H1 (cell line): ENCODE results near the gene CALR. TPM values are rescaled to one million over a fixed set of nuclear protein-coding genes. Genes with fewer than 3 reads are reported as not detected.
A peak's percentile ranks its signal among the peaks of the same experiment; 100 is the strongest.

Experiments
- CHD1 ChIP-seq: IDR thresholded peaks from 2 replicates; pipeline ENCODE4 v1.6.1; 2012; ENCODE audit warnings: low read depth, low read length, improper control_type of control experiment
- CREB1 ChIP-seq: IDR thresholded peaks from 2 replicates; pipeline ENCODE4 v1.6.1; 2012; ENCODE audit warnings: inconsistent platforms
- EGR1 ChIP-seq: IDR thresholded peaks from 2 replicates; pipeline ENCODE4 v1.6.1; 2011; ENCODE audit warnings: low read depth, low read length, borderline replicate concordance
- FOSL1 ChIP-seq: IDR thresholded peaks from 2 replicates; pipeline ENCODE4 v1.6.1; 2011; ENCODE audit warnings: mild to moderate bottlenecking, low read depth, low read length, moderate library complexity; ENCODE audit not compliant: insufficient read depth
- GABPA ChIP-seq: IDR thresholded peaks from 2 replicates; pipeline ENCODE4 v1.6.1; 2011; ENCODE audit warnings: mild to moderate bottlenecking, low read length, moderate library complexity, borderline replicate concordance; ENCODE audit not compliant: insufficient read depth
- HDAC6 ChIP-seq: IDR thresholded peaks from one replicate; pipeline ENCODE4 v1.7.1; 2012; ENCODE audit warnings: low read depth, mild to moderate bottlenecking, inconsistent platforms, low read length, moderate library complexity
- JUND ChIP-seq: IDR thresholded peaks from 2 replicates; pipeline ENCODE4 v1.6.1; 2011; ENCODE audit warnings: mild to moderate bottlenecking, improper control_type of control experiment, low read length
- KDM4A ChIP-seq: IDR thresholded peaks from one replicate; pipeline ENCODE4 v1.7.1; 2012; ENCODE audit warnings: low read depth, mild to moderate bottlenecking, moderate library complexity, low read length, inconsistent platforms; ENCODE audit not compliant: severe bottlenecking
- NRF1 ChIP-seq: IDR thresholded peaks from 2 replicates; pipeline ENCODE4 v1.6.1; 2011; ENCODE audit warnings: mild to moderate bottlenecking, low read depth, low read length, improper control_type of control experiment
- RAD21 ChIP-seq, 2 experiments: IDR thresholded peaks in 1 of 2; conservative IDR thresholded peaks in 1 of 2; 2 replicates each; pipeline ENCODE4 v1.6.1; 2011; ENCODE audit warnings: low read depth in 2 of 2, low read length in 2 of 2, improper control_type of control experiment in 1 of 2, inconsistent platforms in 1 of 2, mild to moderate bottlenecking in 1 of 2, moderate library complexity in 1 of 2
- TEAD4 ChIP-seq: IDR thresholded peaks from 2 replicates; pipeline ENCODE4 v1.6.1; 2012; ENCODE audit warnings: low read depth, low read length, inconsistent platforms, mixed read lengths
- YY1 ChIP-seq: IDR thresholded peaks from 2 replicates; pipeline ENCODE4 v1.6.1; 2011; ENCODE audit warnings: low read depth, mild to moderate bottlenecking, low read length
- polyA plus RNA-seq, 7 experiments: library from polyadenylated mRNA; depleted of rRNA in 3 of 7; stranded (reverse) in 5 of 7; unstranded in 2 of 7; fragments of >200 nt in 5 of 7; fragments of 200-250 nt in 2 of 7; gene quantifications; 1 replicate in 5 of 7; 2 replicates in 1 of 7; 4 replicates in 1 of 7; pipeline versions ENCODE4 v1.2.1 to v1.2.3, GENCODE V29; 2011 to 2013; ENCODE audit warnings: missing spikeins in 2 of 7, mixed read lengths in 2 of 7
- total RNA-seq: library from RNA; stranded (reverse); fragmentation: NEBNext Ultra II Directional; extraction: Animal tissue kit (Norgen Biotek cat#: 25700); gene quantifications from 2 replicates; pipeline ENCODE4 v1.2.1, GENCODE V29; 2021
- TF ChIP-seq, protein P1 (sequence below): IDR thresholded peaks from 2 replicates; pipeline ENCODE4 v1.6.1; 2012; ENCODE audit warnings: low read length, inconsistent platforms

The CALR gene
- total and polyA plus RNA-seq, 2 of the 8 experiments (the other 6 are each of a cell fraction or from before 2014, with no cell fraction given) = 591 to 1,155 TPM

DNA sequence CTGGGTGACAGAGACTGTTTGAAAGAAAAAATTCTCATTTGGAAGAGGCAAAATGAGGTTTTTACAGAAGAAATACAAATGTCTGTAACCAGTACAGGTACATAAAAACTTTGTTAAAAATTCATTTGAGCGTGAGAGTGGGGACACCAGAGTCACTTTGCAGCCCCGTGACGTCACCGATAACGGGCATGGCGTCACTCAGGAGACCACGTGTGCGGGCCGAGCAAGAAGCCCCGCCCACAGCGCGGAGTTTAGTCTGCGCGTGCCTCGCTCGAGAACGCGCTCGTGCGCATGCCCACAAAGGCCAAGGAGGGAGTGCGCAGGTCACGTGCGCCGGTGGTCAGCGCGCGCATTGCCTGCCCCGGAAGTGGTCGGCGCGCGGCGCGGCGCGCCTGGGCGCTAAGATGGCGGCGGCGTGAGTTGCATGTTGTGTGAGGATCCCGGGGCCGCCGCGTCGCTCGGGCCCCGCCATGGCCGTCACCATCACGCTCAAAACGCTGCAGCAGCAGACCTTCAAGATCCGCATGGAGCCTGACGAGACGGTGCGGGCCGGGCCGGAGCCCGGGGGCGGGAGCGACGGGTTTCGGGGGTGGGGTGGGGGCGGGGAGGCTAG lies 7.2 kb downstream of the CALR start, which contains the start of gene RAD23A (continued):
- TF ChIP-seq RAD21 (IDR thresholded peaks at IDR 0.05 in 1 of 2, conservative IDR thresholded peaks at IDR 0.05 in 1 of 2; ENCODE audit: low read depth in 2 of 2, low read length in 2 of 2) = no peak
- peak; percentile 99 for TF ChIP-seq CREB1
- TF ChIP-seq YY1 = peak; percentile 99
- TF ChIP-seq KDM4A = no peak
- peak; percentile 91 for TF ChIP-seq NRF1
- peak; percentile 83; the same call in 1 of the 2 replicates for TF ChIP-seq GABPA
- peak; percentile 91 for TF ChIP-seq JUND
- no peak for TF ChIP-seq CHD1
- no peak for TF ChIP-seq HDAC6
- TF ChIP-seq, protein P1, sequence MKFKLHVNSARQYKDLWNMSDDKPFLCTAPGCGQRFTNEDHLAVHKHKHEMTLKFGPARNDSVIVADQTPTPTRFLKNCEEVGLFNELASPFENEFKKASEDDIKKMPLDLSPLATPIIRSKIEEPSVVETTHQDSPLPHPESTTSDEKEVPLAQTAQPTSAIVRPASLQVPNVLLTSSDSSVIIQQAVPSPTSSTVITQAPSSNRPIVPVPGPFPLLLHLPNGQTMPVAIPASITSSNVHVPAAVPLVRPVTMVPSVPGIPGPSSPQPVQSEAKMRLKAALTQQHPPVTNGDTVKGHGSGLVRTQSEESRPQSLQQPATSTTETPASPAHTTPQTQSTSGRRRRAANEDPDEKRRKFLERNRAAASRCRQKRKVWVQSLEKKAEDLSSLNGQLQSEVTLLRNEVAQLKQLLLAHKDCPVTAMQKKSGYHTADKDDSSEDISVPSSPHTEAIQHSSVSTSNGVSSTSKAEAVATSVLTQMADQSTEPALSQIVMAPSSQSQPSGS = peak; percentile 89
- peak; percentile 75 for TF ChIP-seq TEAD4
- peak; percentile 39; the same call in 1 of the 2 replicates for TF ChIP-seq EGR1
- peak; percentile 59; the same call in 1 of the 2 replicates for TF ChIP-seq FOSL1
- TF ChIP-seq, all 59 proteins: peak for 30
